ENCODE measurements around the gene PPP2R3A.
"Not testable (repeated sequence)": the region's sequence is repeated elsewhere in the genome, so short reads cannot be mapped to it uniquely, and the experiment has no call there.

Gene PPP2R3A

DNA sequence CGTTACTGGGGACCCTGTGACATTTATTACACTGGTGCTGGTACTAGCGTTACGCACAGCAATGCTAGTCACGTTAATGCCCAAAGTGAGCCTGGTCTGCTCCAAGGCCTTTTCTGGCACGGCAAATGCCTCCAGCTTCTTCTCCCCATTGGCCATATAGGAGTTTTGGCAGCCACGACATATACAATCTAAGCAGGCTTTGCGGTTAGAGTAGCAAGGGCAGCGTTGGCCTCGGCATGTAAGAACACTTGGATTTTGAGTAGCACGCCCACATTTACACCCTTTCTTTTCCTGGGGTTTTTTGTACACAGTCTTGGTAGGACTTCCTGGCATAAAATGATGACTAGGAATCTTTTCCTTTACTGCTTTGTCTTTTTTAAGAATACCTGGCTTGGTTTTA is 185.7 kb downstream of the PPP2R3A start:
- DNase-seq: no peak

- DNase-seq: no peak
Measured at GRCh38 chr3:136152176-136152843, 186.8 kb downstream of the PPP2R3A start.

DNA sequence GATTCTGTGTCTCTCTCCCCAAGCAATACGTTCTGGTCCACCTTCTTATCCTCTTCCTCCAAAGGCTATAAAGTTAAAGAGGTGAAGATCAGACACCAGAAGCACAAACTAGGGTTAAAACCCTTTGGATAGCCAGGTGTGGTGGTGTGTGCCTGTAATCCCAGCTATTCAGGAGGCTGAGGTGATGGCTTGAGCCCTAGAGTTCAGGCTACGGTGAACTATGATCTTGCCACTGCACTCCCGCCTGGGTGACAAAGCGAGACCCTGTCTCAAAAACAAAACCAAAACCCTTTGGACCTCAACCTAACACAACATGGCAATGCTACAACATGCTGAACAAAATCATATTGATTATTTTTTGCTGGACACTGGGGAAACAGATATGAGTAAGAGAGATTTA is 187.4 kb downstream of the PPP2R3A start:
- DNase-seq: no peak

GRCh38 chr3:136161516-136161915 is 196.0 kb downstream of the PPP2R3A start:
- DNase-seq: no peak

DNA sequence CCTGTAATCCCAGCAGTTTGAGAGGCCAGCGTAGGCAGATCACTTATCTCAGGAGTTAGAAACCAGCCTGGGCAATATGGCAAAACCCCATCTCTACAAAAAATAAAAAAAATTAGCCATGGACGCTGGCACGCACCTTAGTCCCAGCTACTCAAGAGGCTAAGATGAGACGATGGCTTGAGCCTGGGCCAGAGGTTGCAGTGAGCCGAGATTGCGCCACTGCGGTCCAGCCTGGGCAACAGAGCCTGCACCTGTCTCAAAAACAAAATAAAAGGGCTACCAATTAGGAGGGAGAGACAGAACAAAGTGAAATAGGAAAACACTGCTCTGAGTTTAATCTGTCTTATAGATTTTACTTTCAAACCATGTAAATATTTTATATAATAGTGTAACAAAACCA is 196.8 kb downstream of the PPP2R3A start:
- DNase-seq: no peak

- not testable (repeated sequence) for DNase-seq
Measured at GRCh38 chr3:136163607-136164006, 198.1 kb downstream of the PPP2R3A start.

DNA sequence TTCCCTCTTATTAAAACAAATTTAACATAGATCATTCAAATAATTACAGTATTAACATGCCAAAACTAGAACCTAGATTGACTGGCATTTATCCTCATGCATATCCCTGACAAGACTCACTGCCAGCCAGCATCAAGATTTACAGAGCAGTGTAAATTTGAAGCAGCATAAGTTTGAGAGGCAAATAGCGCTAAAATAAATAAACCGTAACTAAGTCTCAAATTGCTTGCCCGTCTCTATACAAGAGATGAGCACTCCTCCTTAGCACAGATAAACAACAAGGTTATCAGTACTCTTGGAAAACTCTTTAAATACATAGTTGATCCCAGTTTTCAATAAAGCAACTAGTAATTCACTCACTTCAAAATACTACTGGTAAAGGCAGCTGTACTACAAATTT is 201.0 kb downstream of the PPP2R3A start:
- no peak for DNase-seq

DNA sequence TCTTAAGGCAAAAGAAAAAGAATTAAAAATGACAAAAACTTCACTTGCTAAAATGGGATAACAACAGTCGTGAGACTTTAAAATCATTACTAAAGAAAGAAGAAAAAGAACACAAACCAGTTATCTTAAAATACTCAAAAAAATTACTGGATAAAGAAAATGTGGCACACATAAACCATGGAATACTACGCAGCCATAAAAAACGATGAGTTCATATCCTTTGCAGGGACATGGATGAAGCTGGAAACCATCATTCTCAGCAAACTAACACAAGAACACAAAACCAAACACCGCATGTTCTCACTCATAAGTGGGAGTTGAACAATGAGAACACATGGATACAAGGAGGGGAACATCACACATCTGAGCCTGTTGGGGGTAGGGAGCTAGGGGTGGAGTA is 202.7 kb downstream of the PPP2R3A start:
- not testable (repeated sequence) for DNase-seq

DNA sequence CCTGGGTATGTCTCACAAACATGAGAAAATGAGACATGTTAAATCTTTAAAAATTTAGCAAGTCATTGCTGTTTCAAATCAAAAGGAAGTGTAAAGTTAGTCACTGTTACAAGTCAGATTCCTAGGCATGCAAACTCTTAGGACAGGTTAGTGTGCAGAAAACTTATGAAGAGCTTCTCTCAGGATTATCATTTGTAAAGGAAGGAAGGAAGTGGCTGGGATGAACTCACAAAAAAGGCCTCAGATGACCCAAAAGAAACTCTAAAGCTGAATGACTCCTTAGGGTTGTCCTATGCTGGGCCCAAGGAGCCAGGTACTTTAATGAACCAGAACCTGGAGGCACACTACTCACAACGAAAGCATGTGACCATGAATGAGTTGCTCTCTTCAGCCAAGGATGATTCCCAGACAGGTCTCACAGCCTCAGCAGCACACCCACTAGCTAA is 205.6 kb downstream of the PPP2R3A start:
- DNase-seq: no peak

DNA sequence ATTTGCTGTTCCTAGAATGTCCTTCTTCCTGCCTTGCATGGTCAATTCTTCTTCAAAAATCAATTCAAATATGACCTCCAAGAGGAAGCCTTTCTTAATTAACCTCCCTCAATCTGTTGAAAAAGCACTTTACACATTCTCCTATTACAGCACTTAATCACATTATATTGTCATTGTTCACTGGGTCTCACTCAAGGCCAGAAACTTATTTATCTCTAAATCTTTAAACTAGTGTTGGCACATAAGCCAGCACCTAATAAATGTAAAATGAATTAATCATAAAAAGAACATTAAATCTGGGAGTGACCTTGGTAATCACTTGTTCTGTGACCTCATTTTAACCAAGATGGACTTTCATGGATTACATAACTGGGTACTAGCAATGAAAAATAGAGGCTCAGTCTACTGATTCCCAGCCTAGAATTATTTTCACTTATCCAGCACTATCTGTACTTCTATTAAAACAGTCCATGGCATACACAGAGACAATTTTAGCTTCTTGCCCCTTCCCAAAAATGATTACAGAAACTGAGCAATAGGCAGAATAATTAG is 208.5 kb downstream of the PPP2R3A start:
- DNase-seq: no peak

- DNase-seq: no peak
Measured at GRCh38 chr3:136177876-136178275, 212.3 kb downstream of the PPP2R3A start.

DNA sequence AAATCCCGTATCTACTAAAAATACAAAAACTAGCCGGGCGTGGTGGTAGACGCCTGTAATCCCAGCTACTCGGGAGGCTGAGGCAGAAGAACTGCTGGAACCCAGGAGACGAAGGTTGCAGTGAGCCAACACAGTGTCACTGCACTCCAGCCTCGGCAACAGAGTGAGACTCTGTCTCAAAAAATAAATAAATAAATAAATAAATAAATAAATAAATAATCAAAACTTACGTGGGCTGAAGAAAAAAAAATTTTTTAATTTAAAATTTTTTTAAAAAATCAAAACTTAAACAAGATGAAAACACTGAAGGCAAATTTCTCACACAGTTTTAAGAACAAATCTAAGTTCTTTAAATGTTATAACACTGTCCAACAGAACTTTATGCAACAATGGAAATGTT is 216.2 kb downstream of the PPP2R3A start:
- DNase-seq: no peak

GRCh38 chr3:136184703-136185102 is 219.2 kb downstream of the PPP2R3A start:
- no peak for DNase-seq

DNA sequence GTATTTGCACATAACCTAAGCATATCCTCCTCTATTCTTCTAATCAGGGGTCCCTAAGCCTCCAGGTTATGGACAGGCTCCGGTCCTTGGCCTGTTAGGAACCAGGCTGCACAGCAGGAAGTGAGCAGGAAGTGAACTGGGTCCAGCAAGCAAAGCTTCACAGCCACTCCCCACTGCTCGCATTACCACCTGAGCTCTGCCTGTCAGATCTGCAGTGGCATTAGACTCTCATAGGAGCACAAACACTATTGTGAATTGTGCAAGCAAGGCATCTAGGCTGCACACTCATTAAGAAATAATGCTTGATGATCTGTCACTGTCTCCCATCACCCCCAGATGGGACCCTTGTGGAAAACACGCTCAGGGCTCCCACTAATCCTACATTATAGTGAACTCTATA is 220.8 kb downstream of the PPP2R3A start:
- no peak for DNase-seq

DNA sequence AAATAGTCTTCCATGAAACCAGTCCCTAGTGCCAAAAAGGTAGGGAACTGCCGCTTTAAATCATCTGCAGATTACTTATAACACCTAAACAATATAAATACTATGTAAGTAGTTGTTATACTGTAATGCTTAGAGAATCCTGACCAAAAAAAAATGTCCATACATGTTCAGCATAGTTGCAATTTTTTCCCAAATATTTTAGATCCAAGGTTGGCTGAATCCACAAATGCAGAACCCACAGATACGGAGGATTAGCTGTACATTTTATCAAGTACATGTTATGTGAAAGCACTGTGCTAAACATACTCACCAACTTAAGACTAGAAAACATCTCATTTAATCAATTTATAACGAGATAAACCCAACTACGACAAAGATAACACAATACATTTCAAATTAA is 221.3 kb downstream of the PPP2R3A start:
- DNase-seq: no peak

- DNase-seq: no peak
Measured at GRCh38 chr3:136187868-136188267, 222.3 kb downstream of the PPP2R3A start.

DNA sequence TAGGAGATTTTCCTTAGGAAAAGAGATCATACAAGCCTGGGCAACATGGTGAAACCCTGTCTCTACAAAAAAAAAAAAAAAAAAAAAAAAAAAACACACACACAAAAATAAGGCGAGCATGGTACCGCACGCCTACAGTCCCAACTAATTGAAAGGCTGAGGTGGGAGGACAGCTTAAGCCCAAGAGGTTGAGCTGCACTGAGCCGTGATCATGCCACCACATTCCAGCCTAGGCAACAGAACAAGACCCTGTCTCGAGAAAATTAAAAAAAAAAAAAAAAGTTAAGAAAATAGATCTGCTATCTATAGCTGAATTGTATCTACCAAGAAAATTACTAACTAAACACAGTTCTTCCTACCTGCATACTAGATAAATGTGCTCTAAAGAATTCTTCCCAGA is 223.5 kb downstream of the PPP2R3A start:
- no peak for DNase-seq

DNA sequence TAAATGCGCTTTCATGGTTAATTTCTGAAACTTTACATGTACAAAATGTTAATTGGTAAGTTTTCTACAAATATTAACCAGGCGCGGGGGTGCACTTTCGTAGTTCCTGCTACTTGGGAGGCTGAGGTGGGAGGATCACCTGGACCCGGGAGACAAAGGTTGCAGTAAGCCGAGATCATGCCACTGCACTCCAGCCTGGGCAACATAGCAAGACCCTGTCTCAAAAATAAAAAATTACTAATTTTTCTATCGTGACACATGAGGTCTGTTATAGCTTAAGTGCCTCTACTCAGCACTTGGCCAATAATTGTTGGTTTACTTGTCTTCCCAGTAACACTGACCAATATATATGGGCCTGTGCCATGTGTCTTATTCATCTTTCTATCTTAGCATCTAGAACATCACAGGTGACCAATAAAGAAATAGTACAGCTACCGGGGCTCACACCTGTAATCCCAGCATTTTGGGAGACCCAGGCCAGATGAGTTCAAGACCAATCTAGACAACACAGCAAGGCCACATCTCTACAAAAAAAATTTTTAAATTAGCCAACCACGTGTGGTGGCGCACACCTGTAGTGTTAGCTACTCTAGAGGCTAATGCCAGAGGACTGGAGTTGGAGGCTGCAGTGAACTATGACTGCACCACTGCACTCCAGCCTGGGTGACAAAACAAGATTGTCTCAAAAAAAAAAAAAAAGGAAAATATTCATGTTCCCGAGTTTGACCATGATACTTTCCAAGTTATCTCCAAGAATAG is 224.5 kb downstream of the PPP2R3A start:
- no peak for DNase-seq

DNA sequence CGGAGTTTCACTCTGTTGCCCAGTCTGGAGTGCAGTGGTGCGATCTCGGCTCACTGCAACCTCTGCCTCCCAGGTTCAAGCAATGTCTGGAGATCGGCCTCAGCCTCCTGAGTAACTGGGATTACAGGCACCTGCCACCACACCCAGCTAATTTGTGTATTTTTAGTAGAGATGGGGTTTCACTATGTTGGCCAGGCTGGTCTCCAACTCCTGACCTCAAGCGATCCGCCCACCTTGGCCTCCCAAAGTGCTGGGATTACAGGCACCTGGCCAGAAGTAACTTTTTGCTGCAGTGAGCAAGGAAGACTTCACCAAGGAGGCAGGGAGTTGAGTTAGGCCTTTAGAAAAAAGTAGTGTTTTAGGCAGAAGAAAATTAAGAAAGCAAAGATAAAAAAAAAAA is 226.7 kb downstream of the PPP2R3A start:
- not testable (repeated sequence) for DNase-seq

DNA sequence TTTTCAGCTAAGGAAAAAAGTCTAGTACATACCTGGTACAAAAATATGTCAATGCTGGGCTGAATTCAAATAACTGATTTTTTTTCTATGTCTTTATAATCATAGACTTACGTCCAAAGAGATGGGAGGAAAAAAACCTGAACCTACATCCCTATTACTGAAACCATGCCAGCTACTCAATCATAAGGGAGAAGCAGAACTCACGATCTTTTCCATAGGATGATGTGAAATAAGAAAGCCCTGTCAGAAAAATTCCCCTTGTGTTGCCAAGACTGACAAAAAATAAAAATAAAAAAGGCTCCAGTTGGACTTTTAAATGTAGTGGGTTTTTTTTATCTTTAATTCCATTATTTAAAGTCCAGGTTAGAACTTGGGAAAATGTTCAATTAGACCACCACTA is 227.3 kb downstream of the PPP2R3A start:
- no peak for DNase-seq

DNA sequence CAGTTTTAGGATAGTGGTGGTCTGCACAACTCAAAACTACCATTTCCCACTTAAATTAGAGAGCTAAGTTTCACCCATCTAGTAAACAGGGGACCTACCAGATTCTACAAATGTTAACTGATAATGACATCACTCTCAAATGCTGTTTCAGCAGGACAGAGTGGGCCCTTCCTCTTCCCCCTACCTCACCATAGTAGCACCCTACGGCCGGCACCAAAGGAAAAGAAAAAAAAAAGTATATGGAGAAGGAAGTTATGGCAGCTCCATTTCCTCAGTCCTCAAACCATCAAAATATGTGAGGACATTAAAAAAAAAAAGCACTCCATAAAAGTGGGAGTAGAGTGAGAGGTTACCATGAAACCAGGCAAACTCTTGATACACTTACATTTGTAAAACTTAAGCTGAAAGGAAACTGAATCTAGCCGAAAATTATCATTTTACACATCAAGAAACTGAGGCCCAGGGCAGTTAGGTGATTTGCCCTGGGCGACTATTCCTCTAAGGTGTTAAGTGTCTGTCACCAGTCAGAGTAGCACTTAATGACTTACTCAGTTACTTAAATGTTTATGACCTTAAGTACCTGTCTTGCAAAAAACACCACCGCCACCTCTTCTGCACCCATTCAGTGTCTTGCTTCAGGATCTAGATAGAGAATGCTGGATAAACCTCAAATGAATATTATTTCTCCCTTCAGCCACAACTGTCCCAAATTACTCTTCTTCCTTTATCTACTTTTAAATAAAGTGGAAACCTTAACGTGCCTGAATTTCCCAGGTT is 227.9 kb downstream of the PPP2R3A start:
- peak; percentile 30 for DNase-seq

DNA sequence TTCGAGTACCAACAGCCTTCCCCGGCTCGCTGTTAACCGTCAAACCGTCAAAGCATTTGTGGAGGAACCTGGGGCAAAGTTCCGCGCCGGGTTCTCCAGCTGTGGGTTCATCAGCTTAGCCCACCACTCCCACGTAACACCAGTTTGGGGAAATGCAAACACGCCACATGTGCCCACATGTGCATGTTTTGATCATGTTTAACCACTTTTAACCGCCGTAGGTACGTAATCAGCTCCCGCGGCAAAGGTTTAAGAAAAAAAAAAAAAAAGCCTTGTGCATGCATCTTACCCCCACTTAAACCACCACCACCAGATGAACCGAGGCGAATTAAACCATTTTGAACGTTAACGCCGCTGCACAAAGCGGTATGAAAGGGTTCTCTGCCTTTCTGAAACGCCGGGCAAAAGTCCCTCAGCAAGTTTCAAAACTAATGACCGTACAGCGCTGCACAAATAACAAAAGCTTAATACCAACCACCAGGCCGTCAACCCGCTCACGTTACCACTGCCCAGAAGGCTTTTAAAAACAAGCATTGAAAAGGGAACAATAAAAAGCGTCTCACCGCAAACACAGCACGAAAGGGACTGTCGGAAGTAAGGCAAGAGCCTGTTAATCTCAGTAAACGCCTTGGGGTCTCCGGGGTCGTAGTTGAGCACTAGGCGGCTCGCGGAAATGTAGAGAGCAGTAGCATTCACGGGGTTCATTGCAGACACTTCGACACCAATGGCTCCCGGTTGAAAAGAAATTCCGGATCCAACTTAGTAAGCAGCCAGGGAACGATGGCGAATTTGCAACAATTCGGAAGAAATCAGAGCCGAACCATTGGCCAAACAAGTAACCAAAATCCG is 229.1 kb downstream of the PPP2R3A start:
- no peak for DNase-seq
